DND-41 (cell line): Measurements from ENCODE around the gene KXD1.
"Not testable (repeated sequence)": the region's sequence is repeated elsewhere in the genome, so short reads cannot be mapped to it uniquely, and the experiment has no call there.

ENCODE experiments used
- ATAC-seq: fragments of 200-7000 bp; cut with Tn5 transposase; 3 replicates; pipeline ENCODE4 v1.9.1; 2021; ENCODE audit warnings: low read depth; ENCODE audit not compliant: insufficient read depth
- DNase-seq: peaks from one replicate; pipeline ENCODE4 v3.0.0-alpha.2; 2020
- H2AFZ ChIP-seq: 2 replicates; pipeline ENCODE4 v1.6.0; 2012; ENCODE audit warnings: low read depth, low read length
- H3K27ac ChIP-seq: 2 replicates; pipeline ENCODE4 v1.5.1; 2012; ENCODE audit warnings: low read length, inconsistent platforms
- H3K27me3 ChIP-seq: fragments of 200-600 bp; sonication (generic); 2 replicates; pipeline ENCODE4 v1.6.0; 2012; ENCODE audit warnings: low read length, mild to moderate bottlenecking, inconsistent platforms; ENCODE audit not compliant: insufficient read depth, poor library complexity
- H3K36me3 ChIP-seq: 2 replicates; pipeline ENCODE4 v1.5.1; 2012; ENCODE audit warnings: low read length, inconsistent platforms; ENCODE audit not compliant: insufficient read depth
- H3K4me1 ChIP-seq: 2 replicates; pipeline ENCODE4 v1.5.1; 2012; ENCODE audit warnings: mild to moderate bottlenecking, low read length; ENCODE audit not compliant: insufficient read depth
- H3K4me2 ChIP-seq: 2 replicates; pipeline ENCODE4 v1.6.0; 2012; ENCODE audit warnings: mild to moderate bottlenecking, moderate library complexity, low read length, inconsistent platforms; ENCODE audit not compliant: insufficient read depth
- H3K4me3 ChIP-seq, 2 experiments: fragments of 200-600 bp in 1 of 2; shearing (Covaris generic) in 1 of 2; 2 replicates each; pipeline ENCODE4 v1.5.1; 2012 to 2016; ENCODE audit warnings: inconsistent platforms in 2 of 2, low read length in 2 of 2, mild to moderate bottlenecking in 2 of 2, low read depth in 1 of 2, moderate library complexity in 1 of 2
- H3K79me2 ChIP-seq: 2 replicates; pipeline ENCODE4 v1.6.0; 2012; ENCODE audit warnings: low read length, inconsistent platforms; ENCODE audit not compliant: insufficient read depth
- H3K9ac ChIP-seq: 2 replicates; pipeline ENCODE4 v1.6.0; 2012; ENCODE audit warnings: low read depth, mild to moderate bottlenecking, inconsistent platforms, low read length, moderate library complexity
- H3K9me3 ChIP-seq: 2 replicates; pipeline ENCODE4 v1.5.1; 2012; ENCODE audit warnings: low read length, moderate library complexity, mild to moderate bottlenecking, inconsistent platforms; ENCODE audit not compliant: insufficient read depth, severe bottlenecking
- H4K20me1 ChIP-seq: 2 replicates; pipeline ENCODE4 v1.6.0; 2012; ENCODE audit warnings: low read length; ENCODE audit not compliant: insufficient read depth
- EZH2 ChIP-seq: IDR thresholded peaks from 3 replicates; pipeline ENCODE4 v1.6.1; 2012; ENCODE audit warnings: borderline replicate concordance, low read depth, mild to moderate bottlenecking, moderate library complexity, low read length, inconsistent platforms; ENCODE audit not compliant: severe bottlenecking
- TF ChIP-seq, protein P1 (sequence below): IDR thresholded peaks from 2 replicates; pipeline ENCODE4 v1.5.1; 2012; ENCODE audit warnings: borderline replicate concordance, low read length, moderate library complexity, mild to moderate bottlenecking; ENCODE audit not compliant: poor library complexity, severe bottlenecking; ENCODE audit errors: extremely low read depth

KXD1 gene

GRCh38 chr19:18590273-18591272 is 32.9 kb downstream of the KXD1 start:
- no peak for ATAC-seq
- Histone ChIP-seq H3K9me3 (no peaks in the 10 kb centered on the region), H3K79me2 (peaks cover 14% of the 10 kb centered on the region), H3K36me3 (peaks cover 8% of the 10 kb centered on the region), H3K4me3 (peak overlapping the region in 1 of 2 experiments; percentile 71; a peak in 1 of 4 replicates), H3K27me3 (no peaks in the 10 kb centered on the region), H3K9ac (0 out of 2 replicates have a peak overlapping the region, but pooled peaks have one; percentile 75), H2AFZ (no peak overlapping the region), H4K20me1 (peaks cover 7% of the 10 kb centered on the region), H3K4me2 (peak overlapping the region; percentile 81), H3K27ac (no peak overlapping the region), H3K4me1 (peaks cover 53% of the 10 kb centered on the region)
- TF ChIP-seq EZH2, result no peak
- TF ChIP-seq, protein P1, sequence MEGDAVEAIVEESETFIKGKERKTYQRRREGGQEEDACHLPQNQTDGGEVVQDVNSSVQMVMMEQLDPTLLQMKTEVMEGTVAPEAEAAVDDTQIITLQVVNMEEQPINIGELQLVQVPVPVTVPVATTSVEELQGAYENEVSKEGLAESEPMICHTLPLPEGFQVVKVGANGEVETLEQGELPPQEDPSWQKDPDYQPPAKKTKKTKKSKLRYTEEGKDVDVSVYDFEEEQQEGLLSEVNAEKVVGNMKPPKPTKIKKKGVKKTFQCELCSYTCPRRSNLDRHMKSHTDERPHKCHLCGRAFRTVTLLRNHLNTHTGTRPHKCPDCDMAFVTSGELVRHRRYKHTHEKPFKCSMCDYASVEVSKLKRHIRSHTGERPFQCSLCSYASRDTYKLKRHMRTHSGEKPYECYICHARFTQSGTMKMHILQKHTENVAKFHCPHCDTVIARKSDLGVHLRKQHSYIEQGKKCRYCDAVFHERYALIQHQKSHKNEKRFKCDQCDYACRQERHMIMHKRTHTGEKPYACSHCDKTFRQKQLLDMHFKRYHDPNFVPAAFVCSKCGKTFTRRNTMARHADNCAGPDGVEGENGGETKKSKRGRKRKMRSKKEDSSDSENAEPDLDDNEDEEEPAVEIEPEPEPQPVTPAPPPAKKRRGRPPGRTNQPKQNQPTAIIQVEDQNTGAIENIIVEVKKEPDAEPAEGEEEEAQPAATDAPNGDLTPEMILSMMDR, result peak; percentile 29
- peak; percentile 25 for DNase-seq

GRCh38 chr19:18591735-18592385 is 34.2 kb downstream of the KXD1 start:
- DNase-seq, result no peak
- H3K4me3 ChIP-seq, result no peak overlapping the region
- H3K4me1 ChIP-seq, result peaks cover 52% of the 10 kb centered on the region
- H3K4me2 ChIP-seq, result no peak overlapping the region
- no peaks in the 10 kb centered on the region for H3K9me3 ChIP-seq
- H3K27ac ChIP-seq, result no peak overlapping the region
- peaks cover 14% of the 10 kb centered on the region for H3K79me2 ChIP-seq
- H4K20me1 ChIP-seq, result peaks cover 7% of the 10 kb centered on the region
- peaks cover 8% of the 10 kb centered on the region for H3K36me3 ChIP-seq
- no peak overlapping the region for H2AFZ ChIP-seq
- TF ChIP-seq, protein P1, result no peak
- TF ChIP-seq EZH2, result no peak
- H3K9ac ChIP-seq, result no peak overlapping the region; the same call in 1 of the 2 replicates
- ATAC-seq, result no peak
- no peaks in the 10 kb centered on the region for H3K27me3 ChIP-seq

DNA sequence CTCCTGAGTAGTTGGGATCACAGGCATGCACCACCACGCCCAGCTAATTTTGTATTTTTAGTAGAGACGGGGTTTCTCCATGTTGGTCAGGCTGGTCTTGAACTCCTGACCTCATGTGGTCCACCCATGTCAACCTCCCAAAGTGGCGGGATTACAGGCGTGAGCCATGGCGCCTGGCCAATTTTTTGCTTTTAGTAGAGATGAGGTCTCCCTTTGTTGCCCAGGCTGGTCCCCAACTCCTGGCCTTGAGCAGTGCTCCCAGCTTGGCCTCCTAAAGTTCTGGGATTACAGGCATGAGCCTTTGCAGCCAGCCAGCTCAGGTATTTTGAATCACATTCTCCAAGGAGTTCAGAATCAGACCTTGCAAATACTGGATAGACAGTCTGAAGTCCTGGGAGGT is 35.1 kb downstream of the KXD1 start:
- not testable (repeated sequence) for H3K4me3 ChIP-seq, H2AFZ ChIP-seq, H3K4me2 ChIP-seq, ATAC-seq, H3K27ac ChIP-seq, H3K9ac ChIP-seq, H3K27me3 ChIP-seq, H3K9me3 ChIP-seq, DNase-seq, H4K20me1 ChIP-seq, H3K36me3 ChIP-seq
- Histone ChIP-seq H3K79me2 (peaks cover 14% of the 10 kb centered on the region), H3K4me1 (peaks cover 45% of the 10 kb centered on the region)
